Measurements from ENCODE around the gene ARID5B.

ARID5B gene

DNA sequence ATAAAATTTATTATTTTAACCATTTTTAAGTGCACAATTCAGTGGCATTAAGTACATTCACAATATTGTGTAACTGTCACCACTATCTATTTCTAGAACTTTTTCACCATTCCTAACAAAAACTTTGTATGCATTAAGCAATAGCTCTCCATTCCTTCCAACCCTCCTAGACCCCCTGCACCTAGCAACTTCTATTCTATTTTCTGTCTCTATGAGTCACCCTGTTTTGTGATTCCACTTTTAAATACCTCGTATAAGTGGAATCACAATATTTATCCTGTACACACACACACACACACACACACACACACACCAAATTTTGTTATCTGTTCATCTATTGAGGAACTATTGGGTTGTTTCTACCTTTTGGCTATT, 89.2 kb downstream of the ARID5B start:
- FAIRE-seq, result no peak
- DNase-seq (ENCODE audit: insufficient read length, low spot score), result no peak
- TF ChIP-seq, protein P1, sequence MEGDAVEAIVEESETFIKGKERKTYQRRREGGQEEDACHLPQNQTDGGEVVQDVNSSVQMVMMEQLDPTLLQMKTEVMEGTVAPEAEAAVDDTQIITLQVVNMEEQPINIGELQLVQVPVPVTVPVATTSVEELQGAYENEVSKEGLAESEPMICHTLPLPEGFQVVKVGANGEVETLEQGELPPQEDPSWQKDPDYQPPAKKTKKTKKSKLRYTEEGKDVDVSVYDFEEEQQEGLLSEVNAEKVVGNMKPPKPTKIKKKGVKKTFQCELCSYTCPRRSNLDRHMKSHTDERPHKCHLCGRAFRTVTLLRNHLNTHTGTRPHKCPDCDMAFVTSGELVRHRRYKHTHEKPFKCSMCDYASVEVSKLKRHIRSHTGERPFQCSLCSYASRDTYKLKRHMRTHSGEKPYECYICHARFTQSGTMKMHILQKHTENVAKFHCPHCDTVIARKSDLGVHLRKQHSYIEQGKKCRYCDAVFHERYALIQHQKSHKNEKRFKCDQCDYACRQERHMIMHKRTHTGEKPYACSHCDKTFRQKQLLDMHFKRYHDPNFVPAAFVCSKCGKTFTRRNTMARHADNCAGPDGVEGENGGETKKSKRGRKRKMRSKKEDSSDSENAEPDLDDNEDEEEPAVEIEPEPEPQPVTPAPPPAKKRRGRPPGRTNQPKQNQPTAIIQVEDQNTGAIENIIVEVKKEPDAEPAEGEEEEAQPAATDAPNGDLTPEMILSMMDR (IDR thresholded peaks at IDR 0.05; ENCODE audit: insufficient read depth, missing control alignments), result no peak

DNA sequence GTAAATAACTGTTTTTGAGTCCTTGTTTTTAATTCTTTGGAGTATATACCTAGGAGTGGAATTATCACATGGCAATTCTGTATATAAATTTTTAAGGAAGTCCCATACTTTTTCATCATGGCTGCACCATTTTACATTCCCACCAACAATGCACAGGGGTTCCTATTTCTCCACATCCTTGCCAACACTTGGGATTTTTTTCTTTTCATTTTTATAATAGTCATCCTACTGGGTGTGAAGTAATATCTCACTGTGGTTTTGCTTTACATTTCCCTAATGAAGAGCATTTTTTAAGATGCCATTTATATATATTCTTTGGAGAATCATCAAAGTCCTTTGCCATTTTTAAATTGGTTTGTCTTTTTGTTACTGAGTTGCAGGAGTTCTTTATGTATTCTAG, 89.7 kb downstream of the ARID5B start:
- FAIRE-seq (no peak), DNase-seq (ENCODE audit: insufficient read length, low spot score) (no peak)
- TF ChIP-seq, protein P1 (IDR thresholded peaks at IDR 0.05; ENCODE audit: insufficient read depth, missing control alignments), result no peak

- no peak for DNase-seq (ENCODE audit: insufficient read length, low spot score)
- TF ChIP-seq, protein P1 (IDR thresholded peaks at IDR 0.05; ENCODE audit: insufficient read depth, missing control alignments), result no peak
- FAIRE-seq, result no peak
Observed at GRCh38 chr10:61992059-61992460, 90.6 kb downstream of the ARID5B start.

- FAIRE-seq, result no peak
- DNase-seq (ENCODE audit: insufficient read length, low spot score), result no peak
- TF ChIP-seq, protein P1 (IDR thresholded peaks at IDR 0.05; ENCODE audit: insufficient read depth, missing control alignments), result no peak
Observed at GRCh38 chr10:61992671-61993668, 91.5 kb downstream of the ARID5B start.

- TF ChIP-seq, protein P1 (IDR thresholded peaks at IDR 0.05; ENCODE audit: insufficient read depth, missing control alignments), result no peak
- DNase-seq (ENCODE audit: insufficient read length, low spot score) (no peak), FAIRE-seq (no peak)
Observed at GRCh38 chr10:61993711-61994401, 92.4 kb downstream of the ARID5B start.

GRCh38 chr10:61994405-61995219, 93.1 kb downstream of the ARID5B start:
- DNase-seq (ENCODE audit: insufficient read length, low spot score), result no peak
- FAIRE-seq, result no peak
- TF ChIP-seq, protein P1 (IDR thresholded peaks at IDR 0.05; ENCODE audit: insufficient read depth, missing control alignments), result no peak

Data from D721Med (cell line).